Uterus (tissue), 2 donors: ENCODE data around the gene NCAM1.

ENCODE experiments used
- CTCF ChIP-seq, 4 experiments: fragments of 200-600 bp in 2 of 4; fragments of 450-650 bp in 2 of 4; sonication (generic) in 2 of 4; IDR thresholded peaks; one replicate each; pipeline ENCODE4 v1.5.1; 2016 to 2019; ENCODE audit warnings: antibody characterized with exemption in 4 of 4, mild to moderate bottlenecking in 2 of 4, moderate library complexity in 1 of 4
- POLR2A ChIP-seq, 2 donors: fragments of 450-650 bp; IDR thresholded peaks; one replicate each; pipeline ENCODE4 v1.6.1; 2016; ENCODE audit warnings: antibody characterized with exemption in 2 of 2, mild to moderate bottlenecking in 1 of 2, moderate library complexity in 1 of 2

- TF ChIP-seq CTCF (IDR thresholded peaks at IDR 0.05) (no peak), POLR2A (IDR thresholded peaks at IDR 0.05) (no peak)
Observed at GRCh38 chr11:113021111-113021510, 59.9 kb downstream of the NCAM1 start.
